Kasumi-1 (cell line): Measurements from ENCODE around the gene USF1.
A peak's percentile ranks its signal among the peaks of the same experiment; 100 is the strongest.
"Not testable (repeated sequence)": the region's sequence is repeated elsewhere in the genome, so short reads cannot be mapped to it uniquely, and the experiment has no call there.

Experiments
- DNase-seq, 2 experiments: peaks; one replicate each; lab custom pipeline; 2025; lab: John Stamatoyannopoulos, UW

Gene USF1

GRCh38 chr1:161079436-161080110 is 33.8 kb upstream of the USF1 start:
- DNase-seq: no peak

- DNase-seq: no peak
These were observed 31.6 kb upstream of the USF1 start for GRCh38 chr1:161077426-161077825.

- no peak for DNase-seq
These were observed 30.6 kb upstream of the USF1 start for GRCh38 chr1:161076410-161076809.

GRCh38 chr1:161074676-161075368 is 29.0 kb upstream of the USF1 start:
- DNase-seq: no peak

- no peak for DNase-seq
These were observed 27.8 kb upstream of the USF1 start for GRCh38 chr1:161073474-161074121.

- no peak for DNase-seq
These were observed 27.1 kb upstream of the USF1 start for GRCh38 chr1:161072751-161073449.

- DNase-seq: peak; percentile 41 to 70
These were observed 26.2 kb upstream of the USF1 start for GRCh38 chr1:161071886-161072371.

GRCh38 chr1:161070761-161071160 is 25.0 kb upstream of the USF1 start:
- DNase-seq: no peak

GRCh38 chr1:161069731-161070270 is 24.0 kb upstream of the USF1 start, which contains the start of gene ARHGAP30:
ARHGAP30 (minus strand) TSS chr1:161069891; CDS start chr1:161069624, 267 bp downstream.
- DNase-seq: peak; percentile 93 to 94

GRCh38 chr1:161069241-161069640 is 23.5 kb upstream of the USF1 start:
- DNase-seq: no peak

GRCh38 chr1:161068306-161069234 is 22.8 kb upstream of the USF1 start:
- DNase-seq: peak; percentile 97 to 98

GRCh38 chr1:161066694-161067093 is 20.9 kb upstream of the USF1 start:
- no peak for DNase-seq

GRCh38 chr1:161065681-161066080 is 19.9 kb upstream of the USF1 start:
- DNase-seq: not testable (repeated sequence)

GRCh38 chr1:161063936-161064335 is 18.2 kb upstream of the USF1 start:
- not testable (repeated sequence) for DNase-seq

GRCh38 chr1:161061419-161061818 is 15.6 kb upstream of the USF1 start:
- no peak for DNase-seq

GRCh38 chr1:161059293-161059692 is 13.5 kb upstream of the USF1 start:
- no peak for DNase-seq

GRCh38 chr1:161054805-161055204 is 9.0 kb upstream of the USF1 start:
- DNase-seq: no peak

GRCh38 chr1:161054232-161054631 is 8.5 kb upstream of the USF1 start:
- no peak for DNase-seq

GRCh38 chr1:161052899-161053298 is 7.1 kb upstream of the USF1 start:
- DNase-seq: no peak

- DNase-seq: no peak
These were observed 5.4 kb upstream of the USF1 start for GRCh38 chr1:161051219-161051618.
